GM18858 (cell line): Measurements from ENCODE around the gene FDX1.
A peak's percentile ranks its signal among the peaks of the same experiment; 100 is the strongest.
"Not testable (repeated sequence)": the region's sequence is repeated elsewhere in the genome, so short reads cannot be mapped to it uniquely, and the experiment has no call there.

Experiments used
- ATAC-seq: cut with Tn5 transposase; IDR thresholded peaks from one replicate; pipeline ENCODE4 v1.9.1; 2021; ENCODE audit not compliant: unreplicated experiment

FDX1 gene

GRCh38 chr11:110429731-110430266 is at the start of gene FDX1:
Gene FDX1 (plus strand): TSS chr11:110429948. CDS start chr11:110430121, 173 bp downstream.
- peak; percentile 81 for ATAC-seq

- ATAC-seq: no peak
Measured at GRCh38 chr11:110380836-110381622, 48.7 kb upstream of the FDX1 start.

DNA sequence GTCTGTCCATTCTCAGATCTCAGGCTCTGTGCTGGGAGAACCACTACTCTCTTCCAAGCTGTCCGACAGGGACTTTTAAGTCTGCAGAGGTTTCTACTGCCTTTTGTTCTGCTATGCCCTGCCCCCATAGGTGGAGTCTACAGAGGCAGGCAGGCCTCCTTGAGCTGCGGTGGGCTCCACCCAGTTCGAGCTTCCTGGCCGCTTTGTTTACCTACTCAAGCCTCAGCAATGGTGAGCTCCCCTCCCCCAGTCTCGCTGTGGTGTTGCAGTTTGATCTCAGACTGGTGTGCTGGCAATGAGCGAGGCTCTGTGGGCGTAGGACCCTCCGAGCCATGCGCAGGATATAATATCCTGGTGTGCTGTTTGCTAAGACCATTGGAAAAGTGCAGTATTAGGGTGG is 41.5 kb upstream of the FDX1 start:
- not testable (repeated sequence) for ATAC-seq

DNA sequence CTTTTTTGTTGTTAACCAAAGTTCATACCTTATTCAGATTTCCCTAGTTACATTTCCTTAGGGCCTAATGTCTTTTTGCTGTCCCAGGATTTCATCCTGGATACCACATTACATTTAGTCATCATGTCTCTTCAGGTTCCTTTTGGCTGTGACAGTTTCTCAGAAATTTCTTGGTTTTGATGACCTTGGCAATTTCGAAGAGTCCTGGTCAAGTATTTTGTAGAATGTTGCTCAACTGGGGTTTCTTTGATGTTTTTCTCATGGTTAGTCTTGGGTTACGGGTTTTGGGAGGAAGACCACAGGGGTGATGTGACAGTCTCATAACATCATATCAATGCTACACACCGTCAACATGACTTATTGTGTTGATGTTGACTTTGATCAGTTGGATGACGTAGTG is 39.8 kb upstream of the FDX1 start:
- no peak for ATAC-seq

DNA sequence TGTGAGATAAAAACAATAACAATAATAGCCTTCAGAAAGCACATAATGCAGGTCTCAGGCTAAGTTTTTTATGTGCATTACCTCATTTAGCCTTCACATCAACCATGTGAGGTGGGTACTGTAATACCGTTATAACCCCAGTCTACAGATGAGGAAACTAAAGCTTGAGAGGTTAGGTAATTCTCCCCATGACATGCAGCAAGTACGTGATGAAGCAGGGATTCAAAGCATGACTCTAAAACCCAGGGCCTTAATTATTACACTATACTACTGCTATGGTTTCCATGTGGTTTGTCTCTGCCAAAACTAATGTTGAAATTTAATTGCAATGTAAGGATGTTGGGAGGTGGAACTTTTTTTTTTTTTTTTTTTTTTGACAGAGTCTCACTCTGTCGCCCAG is 37.7 kb upstream of the FDX1 start:
- ATAC-seq: no peak

DNA sequence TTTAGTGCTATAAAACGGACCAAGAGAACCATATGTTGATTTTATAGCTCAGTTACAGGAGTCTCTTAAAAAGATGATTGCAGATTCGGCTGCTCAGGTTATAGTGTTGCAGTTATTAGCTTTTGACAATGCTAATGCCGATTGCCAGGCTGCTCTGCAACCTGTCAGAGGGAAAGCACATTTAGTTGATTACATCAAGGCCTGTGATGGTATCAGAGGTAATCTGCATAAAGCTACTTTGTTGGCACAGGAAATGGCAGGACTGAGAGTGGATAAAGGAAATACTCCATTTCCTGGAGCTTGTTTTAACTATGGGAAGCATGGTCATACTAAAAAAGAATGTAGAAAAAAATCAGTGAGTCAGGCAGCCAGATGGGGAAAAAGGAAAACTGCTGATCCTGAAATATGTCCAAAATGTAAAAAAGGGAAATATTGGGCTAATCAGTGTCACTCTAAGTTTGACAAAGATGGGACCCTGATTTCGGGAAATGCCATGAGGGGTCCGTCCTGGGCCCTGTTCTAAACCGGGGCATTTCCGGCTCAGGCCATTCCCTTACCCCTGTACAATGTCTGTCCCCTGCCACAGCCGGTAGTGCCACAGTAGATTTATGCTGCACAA is 32.0 kb upstream of the FDX1 start:
- not testable (repeated sequence) for ATAC-seq

- not testable (repeated sequence) for ATAC-seq
Measured at GRCh38 chr11:110403585-110403984, 26.2 kb upstream of the FDX1 start.

GRCh38 chr11:110405636-110406035 is 24.1 kb upstream of the FDX1 start:
- ATAC-seq: not testable (repeated sequence)

DNA sequence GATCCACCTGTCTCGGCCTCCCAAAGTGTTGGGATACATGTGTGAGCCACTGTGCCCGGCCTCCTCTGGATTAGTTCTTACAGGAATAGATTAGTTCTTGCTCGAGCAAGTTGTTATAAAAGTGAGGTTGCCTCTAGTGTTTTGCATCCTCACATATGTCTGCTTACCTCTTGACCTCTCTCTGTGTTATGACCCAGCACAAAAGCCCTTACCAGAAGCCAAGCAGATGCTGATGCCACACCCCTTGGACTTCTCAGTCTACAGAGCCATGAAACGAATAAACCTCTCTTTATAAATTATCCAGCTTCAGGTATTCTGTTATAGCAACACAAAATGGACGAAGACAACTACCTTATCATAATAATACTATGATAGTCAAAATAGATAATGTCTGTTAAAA is 22.4 kb upstream of the FDX1 start:
- ATAC-seq: no peak

DNA sequence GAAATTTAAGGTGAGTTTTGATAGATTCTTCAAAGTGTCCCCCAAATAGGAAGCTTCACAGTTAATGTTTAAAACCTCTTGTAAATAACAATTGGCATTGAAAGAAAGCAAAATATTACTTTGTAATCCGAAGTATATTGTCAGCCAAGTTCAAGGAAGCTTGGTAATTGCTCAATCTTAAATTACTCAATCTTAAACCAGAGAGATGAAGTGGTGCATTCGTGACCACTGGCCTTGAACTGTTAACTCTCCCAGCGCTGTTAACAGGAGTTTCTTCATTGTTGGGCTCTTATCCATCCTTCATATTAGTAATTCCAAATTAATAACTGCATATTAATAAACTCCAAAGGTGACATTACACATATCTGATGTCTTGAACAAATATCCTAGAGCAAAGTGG is 20.6 kb upstream of the FDX1 start:
- ATAC-seq: no peak

DNA sequence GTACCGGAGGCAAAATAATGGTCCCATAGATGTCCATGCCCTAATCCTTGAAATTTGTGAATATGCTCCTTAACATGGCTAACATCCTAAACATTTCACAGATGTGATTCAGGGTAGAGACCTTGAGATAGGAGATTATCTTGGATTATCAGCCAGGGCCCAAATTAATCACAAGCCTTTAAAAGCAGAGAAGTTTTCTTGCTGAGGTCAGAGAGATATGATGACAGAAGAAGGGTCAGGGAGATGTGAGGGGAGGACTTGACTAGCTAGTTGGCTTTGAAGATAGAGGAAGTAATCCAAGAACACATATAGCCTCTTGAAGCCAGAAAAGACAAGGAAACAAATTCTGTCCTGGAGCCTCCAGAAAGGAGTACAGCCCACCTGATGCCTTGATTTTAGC is 19.1 kb upstream of the FDX1 start:
- no peak for ATAC-seq

GRCh38 chr11:110415081-110415480 is 14.7 kb upstream of the FDX1 start:
- ATAC-seq: no peak

GRCh38 chr11:110421658-110422057 is 8.1 kb upstream of the FDX1 start:
- ATAC-seq: not testable (repeated sequence)

GRCh38 chr11:110422306-110422905 is 7.3 kb upstream of the FDX1 start:
- no peak for ATAC-seq

DNA sequence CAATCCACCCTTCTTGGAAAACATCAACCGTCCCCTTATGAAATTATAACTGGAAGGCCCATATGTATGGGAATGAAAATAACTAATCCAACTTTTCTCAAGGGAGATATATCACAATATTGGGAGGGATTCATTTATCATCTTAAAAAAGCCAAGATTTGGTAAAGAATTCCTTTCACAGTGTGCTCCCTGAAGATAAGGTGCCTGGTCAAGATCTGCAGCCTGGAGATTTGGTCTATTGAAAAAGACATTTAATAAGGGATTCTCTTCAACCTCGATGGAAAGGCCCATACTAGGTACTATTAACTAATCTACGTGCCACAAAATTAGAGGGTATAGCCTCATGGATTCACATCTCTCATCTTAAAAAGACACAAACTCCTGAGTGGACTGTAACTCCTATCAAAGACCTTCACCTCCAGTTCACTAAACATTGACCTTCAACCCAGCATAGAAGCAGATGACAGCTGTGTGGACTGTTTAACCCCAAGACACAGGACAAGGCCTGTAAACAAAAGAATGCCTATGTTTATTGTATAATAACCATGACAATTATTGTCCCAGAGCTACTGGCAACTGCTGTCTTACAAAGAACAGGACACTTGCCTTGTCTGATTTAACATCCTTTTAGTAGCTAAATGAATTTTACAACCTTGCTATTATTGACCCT is 4.8 kb upstream of the FDX1 start:
- no peak for ATAC-seq

DNA sequence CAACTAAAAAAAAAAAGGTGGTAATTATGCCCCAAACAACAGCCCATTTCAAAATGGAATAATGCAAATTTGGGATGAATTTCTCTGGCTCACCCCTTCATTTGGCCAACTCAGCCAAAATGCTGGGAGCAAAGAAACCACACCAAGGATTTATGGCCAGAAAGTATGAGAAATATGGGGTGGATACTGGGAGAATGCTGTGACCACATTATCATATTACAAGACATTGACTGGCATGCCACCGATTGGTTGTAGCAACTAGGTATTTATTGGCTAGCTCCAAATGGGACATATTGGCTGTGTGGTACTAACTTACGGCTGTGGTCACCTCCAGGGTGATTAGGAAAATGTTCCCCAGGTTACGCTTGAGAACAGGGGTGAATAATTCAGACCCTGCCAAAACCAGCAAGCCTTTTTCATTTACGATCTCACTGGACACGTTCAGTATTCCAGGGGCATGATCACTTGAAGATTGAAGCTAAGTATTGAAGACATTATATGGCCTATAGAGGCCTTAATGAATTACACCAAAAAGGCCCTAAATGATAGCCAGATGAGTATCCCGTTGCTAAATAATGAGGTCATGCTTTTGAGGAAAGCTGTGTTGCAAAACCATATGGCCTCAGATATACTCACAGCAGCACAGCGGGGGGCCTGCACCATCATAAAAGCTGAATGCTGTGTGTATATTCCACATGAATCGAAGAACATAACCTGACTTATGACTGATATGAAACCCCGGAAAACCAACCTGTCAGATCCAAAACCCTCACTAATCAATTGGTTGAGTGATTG is 3.8 kb upstream of the FDX1 start:
- ATAC-seq: no peak

DNA sequence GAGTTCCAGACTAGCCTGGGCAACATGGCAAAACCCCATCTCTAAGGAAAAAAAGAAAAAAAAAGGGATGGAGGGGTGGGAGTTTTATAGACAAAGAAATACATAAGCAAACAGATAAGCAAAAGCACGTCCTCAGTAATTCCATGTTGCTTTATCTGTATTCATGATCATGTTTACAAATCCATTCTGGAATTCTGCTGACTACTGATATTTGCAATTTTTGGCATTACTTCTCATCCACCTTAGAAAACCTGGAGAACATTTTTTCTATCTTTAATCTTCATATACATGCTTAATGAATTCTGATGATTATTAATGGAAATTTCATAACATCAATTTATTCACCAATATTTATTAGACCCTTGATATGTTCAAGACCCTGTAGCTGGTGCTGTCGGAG is 1.7 kb upstream of the FDX1 start:
- no peak for ATAC-seq

DNA sequence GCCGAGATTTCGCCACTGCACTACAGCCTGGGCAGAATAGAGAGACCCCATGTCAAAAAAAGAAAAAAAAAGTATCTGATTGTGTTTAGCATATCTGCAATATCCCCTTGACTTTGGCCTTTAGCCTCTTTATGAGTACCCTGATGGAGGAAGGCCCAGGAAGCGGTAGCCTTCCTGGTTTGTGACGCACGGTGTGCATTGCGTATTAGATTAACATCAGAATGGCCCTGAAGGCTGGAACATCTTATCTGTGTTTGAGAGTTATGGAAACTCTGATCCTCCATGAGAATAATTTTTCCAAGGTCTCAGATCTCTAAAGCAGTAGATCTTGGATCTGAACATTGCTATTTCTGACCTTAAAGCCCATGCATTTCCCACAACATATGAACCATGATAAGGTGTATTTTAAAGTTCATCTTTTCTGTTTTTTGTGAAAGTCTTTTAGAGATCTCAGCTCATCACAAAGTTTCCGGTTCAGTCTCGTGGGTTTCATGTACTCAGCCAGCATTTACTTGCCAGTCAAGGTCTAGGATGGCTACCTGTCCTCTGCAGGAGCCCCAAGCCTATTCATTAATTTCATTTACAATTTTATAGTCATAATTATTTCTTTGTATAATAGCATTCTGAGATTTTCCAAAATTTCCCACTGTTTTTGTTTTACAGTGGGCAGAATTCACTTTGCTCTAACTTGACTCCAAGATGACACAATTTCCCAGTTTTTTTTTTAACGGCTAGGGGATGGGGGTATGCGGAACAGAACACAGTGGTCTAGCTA is 605 bp upstream of the FDX1 start:
- ATAC-seq: no peak

DNA sequence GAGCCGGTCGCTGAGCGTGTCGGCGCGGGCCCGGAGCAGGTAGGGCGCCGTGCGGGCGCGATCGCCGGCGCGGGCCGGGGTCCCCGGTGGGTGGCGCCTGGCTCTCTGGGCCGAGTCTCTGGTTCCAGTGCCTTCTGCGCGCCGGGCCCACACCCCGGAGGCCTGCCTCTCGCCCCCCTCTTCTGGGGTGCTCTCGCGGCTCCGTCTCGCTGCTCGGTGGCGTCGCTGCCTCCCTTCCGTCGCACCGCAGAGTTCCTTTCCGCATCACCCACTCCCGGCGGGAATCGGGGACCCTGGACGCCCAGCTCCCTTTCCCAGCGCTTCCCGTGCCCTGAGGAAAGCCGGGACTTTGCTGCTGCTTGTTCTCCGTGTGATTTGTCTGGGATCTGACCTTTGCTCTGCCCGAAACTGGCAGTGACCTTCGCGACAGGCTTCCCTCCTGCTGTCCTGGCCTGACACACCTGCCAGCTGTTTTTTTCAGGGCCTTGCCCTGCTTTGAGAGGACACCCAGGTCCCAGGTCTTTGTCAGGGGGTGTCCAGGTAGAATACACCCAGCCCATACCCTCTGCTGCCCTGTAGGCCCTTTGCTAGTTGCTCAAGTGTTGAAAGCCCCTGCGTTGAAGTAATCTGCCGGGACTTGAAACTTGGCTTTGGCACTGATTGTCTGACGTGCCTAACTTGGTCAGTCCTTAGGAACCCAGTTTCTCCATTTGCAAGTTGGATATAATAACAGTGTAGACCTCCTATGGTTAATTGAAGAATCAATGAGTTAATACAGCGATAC is 711 bp downstream of the FDX1 start:
- ATAC-seq: peak; percentile 16
